GM23338 (cell line): ENCODE results near the gene MINDY4. TPM values are rescaled to one million over a fixed set of nuclear protein-coding genes. Genes with fewer than 3 reads are reported as not detected.

Experiments used
- ATAC-seq: fragments of 200-7000 bp; cut with Tn5 transposase; 3 replicates; pipeline ENCODE4 v1.9.1; 2020
- DNase-seq: peaks from one replicate; pipeline ENCODE4 v3.0.0-alpha.2; 2015; ENCODE audit warnings: low spot score
- H2AFZ ChIP-seq: fragments of 200-600 bp; sonication (generic); 2 replicates; pipeline ENCODE4 v1.8.0; 2016; ENCODE audit warnings: antibody characterized with exemption, mild to moderate bottlenecking, moderate library complexity
- H3F3A ChIP-seq: fragments of 200-600 bp; sonication (generic); replicated peaks from 2 replicates; pipeline ENCODE4 v1.8.0; 2017; ENCODE audit warnings: antibody characterized with exemption, mixed run types, low read depth
- H3K27ac ChIP-seq: fragments of 200-600 bp; sonication (generic); 2 replicates; pipeline ENCODE4 v1.6.1; 2016; ENCODE audit warnings: low read depth
- H3K27me3 ChIP-seq: fragments of 200-600 bp; sonication (generic); 2 replicates; pipeline ENCODE4 v1.8.0; 2016; ENCODE audit warnings: mild to moderate bottlenecking, mixed run types, moderate library complexity; ENCODE audit not compliant: insufficient read depth
- H3K36me3 ChIP-seq: fragments of 200-600 bp; sonication (generic); 2 replicates; pipeline ENCODE4 v1.8.0; 2016; ENCODE audit warnings: mild to moderate bottlenecking; ENCODE audit not compliant: insufficient read depth
- H3K4me1 ChIP-seq: fragments of 200-600 bp; sonication (generic); 2 replicates; pipeline ENCODE4 v1.8.0; 2016; ENCODE audit warnings: mild to moderate bottlenecking, moderate library complexity; ENCODE audit not compliant: insufficient read depth
- H3K4me2 ChIP-seq: fragments of 200-600 bp; sonication (generic); 2 replicates; pipeline ENCODE4 v1.7.1; 2017; ENCODE audit warnings: mixed run types
- H3K4me3 ChIP-seq: fragments of 200-600 bp; sonication (generic); 2 replicates; pipeline ENCODE4 v1.6.1; 2016; ENCODE audit warnings: mixed run types
- H3K79me2 ChIP-seq: fragments of 200-600 bp; sonication (generic); replicated peaks from 2 replicates; pipeline ENCODE4 v1.8.0; 2017; ENCODE audit warnings: mild to moderate bottlenecking; ENCODE audit not compliant: insufficient read depth
- H3K9me2 ChIP-seq: fragments of 200-600 bp; sonication (generic); 2 replicates; pipeline ENCODE4 v1.8.0; 2017; ENCODE audit not compliant: insufficient read depth
- H4K20me1 ChIP-seq: fragments of 200-600 bp; sonication (generic); replicated peaks from 2 replicates; pipeline ENCODE4 v1.8.0; 2017; ENCODE audit warnings: mild to moderate bottlenecking; ENCODE audit not compliant: insufficient read depth
- H3K27ac Mint-ChIP-seq: 2 replicates; pipeline ENCODE4 v1.8.0; 2020; ENCODE audit warnings: inconsistent platforms, mild to moderate bottlenecking, moderate library complexity, mixed read lengths
- H3K27me3 Mint-ChIP-seq: 3 replicates; pipeline ENCODE4 v1.8.0; 2022; ENCODE audit warnings: low read depth, mild to moderate bottlenecking, moderate library complexity, mixed read lengths, inconsistent platforms; ENCODE audit not compliant: insufficient read depth, poor library complexity
- H3K36me3 Mint-ChIP-seq: 3 replicates; pipeline ENCODE4 v1.8.0; 2021; ENCODE audit warnings: low read depth, mild to moderate bottlenecking, inconsistent platforms, moderate library complexity, mixed read lengths
- H3K4me1 Mint-ChIP-seq: 3 replicates; pipeline ENCODE4 v1.8.0; 2020; ENCODE audit warnings: mild to moderate bottlenecking, inconsistent platforms, mixed read lengths
- H3K4me3 Mint-ChIP-seq: 3 replicates; pipeline ENCODE4 v1.8.0; 2021; ENCODE audit warnings: moderate library complexity, mild to moderate bottlenecking, inconsistent platforms, mixed read lengths
- H3K9me3 Mint-ChIP-seq: 3 replicates; pipeline ENCODE4 v1.8.0; 2020; ENCODE audit warnings: moderate library complexity, mild to moderate bottlenecking, inconsistent platforms, mixed read lengths
- CREB1 ChIP-seq: fragments of 250-450 bp; sonication (Bioruptor Pico); IDR thresholded peaks from 2 replicates; pipeline ENCODE4 v1.5.0; 2020; ENCODE audit warnings: low read depth, mild to moderate bottlenecking, moderate library complexity
- JUNB ChIP-seq: IDR thresholded peaks from one replicate; pipeline ENCODE4 v1.6.1; 2016; ENCODE audit warnings: antibody characterized with exemption; ENCODE audit not compliant: unreplicated experiment
- NANOG ChIP-seq: IDR thresholded peaks from 2 replicates; pipeline ENCODE4 v1.6.1; 2016; ENCODE audit warnings: antibody characterized with exemption, borderline replicate concordance
- POLR2AphosphoS5 ChIP-seq: IDR thresholded peaks from 2 replicates; pipeline ENCODE4 v1.6.1; 2016; ENCODE audit warnings: antibody characterized with exemption, low read depth
- REST ChIP-seq: IDR thresholded peaks from one replicate; pipeline ENCODE4 v1.6.1; 2018; ENCODE audit warnings: antibody characterized with exemption; ENCODE audit not compliant: unreplicated experiment
- STAT1 ChIP-seq: IDR thresholded peaks from one replicate; pipeline ENCODE4 v1.6.1; 2016; ENCODE audit warnings: antibody characterized with exemption; ENCODE audit not compliant: unreplicated experiment
- ZNF331 ChIP-seq: fragments of 250-450 bp; sonication (Bioruptor Pico); IDR thresholded peaks from 2 replicates; pipeline ENCODE4 v1.5.0; 2020; ENCODE audit warnings: low read depth, mild to moderate bottlenecking, moderate library complexity
- ZNF462 ChIP-seq: fragments of 250-450 bp; sonication (Bioruptor Pico); IDR thresholded peaks from 2 replicates; pipeline ENCODE4 v1.5.0; 2020; ENCODE audit warnings: mild to moderate bottlenecking, moderate library complexity
- polyA plus RNA-seq: library from polyadenylated mRNA; unstranded; fragments of >200 nt; fragmentation: Nextera tagmentation; extraction: Ambion mirVana; gene quantifications from 2 replicates; pipeline ENCODE4 v1.2.1, GENCODE V29; 2016
- total RNA-seq: library from RNA; depleted of rRNA; stranded (reverse); fragments of >200 nt; shearing (Covaris generic); gene quantifications from 2 replicates; pipeline ENCODE4 v1.2.3, GENCODE V29; 2014

Gene MINDY4
- total and polyA plus RNA-seq, 2 experiments from 2014 or later, result 1.7 to 4.4 TPM

DNA sequence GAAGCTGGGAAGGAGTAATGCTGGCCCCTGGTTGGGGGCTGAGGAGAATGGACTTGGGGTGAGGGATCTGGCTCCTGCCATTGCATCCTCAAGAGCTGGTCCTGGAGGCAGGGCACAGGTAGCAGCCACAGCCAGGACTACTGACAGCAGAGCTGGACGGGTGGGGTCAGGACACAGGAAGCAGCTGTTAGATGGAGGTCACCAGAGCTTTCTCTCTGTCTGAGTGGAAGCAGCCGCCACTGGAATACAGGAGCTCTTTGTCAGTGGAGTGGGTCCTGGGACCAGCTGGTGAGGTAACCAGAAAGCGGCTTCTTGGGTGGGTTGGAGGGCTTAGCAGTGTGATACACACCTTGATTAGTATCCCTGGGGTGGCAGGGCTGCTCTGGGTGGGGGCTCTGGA is 82.4 kb downstream of the MINDY4 start:
- Mint-ChIP-seq H3K36me3 (no peaks in the 10 kb centered on the region; the same call in 2 of the 3 replicates), H3K4me1 (peaks cover 16% of the 10 kb centered on the region), H3K4me3 (no peak overlapping the region), H3K27me3 (peaks cover 7% of the 10 kb centered on the region), H3K9me3 (no peaks in the 10 kb centered on the region), H3K27ac (no peak overlapping the region)
- TF ChIP-seq CREB1 (CRISPR knock-in tag) (no peak), POLR2AphosphoS5 (no peak), ZNF462 (CRISPR knock-in tag) (no peak), ZNF331 (CRISPR knock-in tag) (no peak), JUNB (no peak), NANOG (no peak), STAT1 (no peak), REST (no peak)
- Histone ChIP-seq H3K4me3 (no peak overlapping the region), H3K27ac (no peak overlapping the region), H4K20me1 (no peaks in the 10 kb centered on the region), H3K27me3 (no peaks in the 10 kb centered on the region), H3F3A (no peaks in the 10 kb centered on the region), H3K79me2 (no peaks in the 10 kb centered on the region), H3K4me2 (no peak overlapping the region), H3K4me1 (no peaks in the 10 kb centered on the region), H2AFZ (no peak overlapping the region), H3K9me2 (no peaks in the 10 kb centered on the region), H3K36me3 (no peaks in the 10 kb centered on the region)
- ATAC-seq (no peak), DNase-seq (no peak)
